SKM-1 (cell line): Measurements from ENCODE around the gene TAS1R3.

Experiments used
- DNase-seq: peaks from one replicate; lab custom pipeline; 2025; ENCODE audit not compliant: unreplicated experiment; lab: John Stamatoyannopoulos, UW

The TAS1R3 gene

DNA sequence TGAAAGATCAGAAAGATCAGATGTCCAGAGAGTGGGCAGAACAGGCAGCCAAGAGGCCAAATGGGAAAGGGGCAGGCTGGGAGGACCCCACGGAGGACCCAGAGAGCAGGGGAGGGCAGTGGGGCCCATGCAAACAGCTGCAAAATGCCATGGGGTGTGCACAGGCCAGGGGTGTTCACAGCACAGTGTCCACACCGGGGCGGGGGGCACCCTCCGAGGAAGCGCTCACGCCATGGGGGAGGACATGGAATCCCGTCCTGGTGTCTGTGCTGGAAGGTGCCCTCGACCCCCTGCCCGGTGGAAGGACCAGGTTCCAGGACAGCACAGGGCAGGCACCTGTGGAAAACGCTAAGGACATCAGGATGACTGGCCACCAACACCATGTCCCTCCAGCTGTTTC lies 8.1 kb upstream of the TAS1R3 start:
- no peak for DNase-seq

- DNase-seq, result no peak
These were observed 7.0 kb upstream of the TAS1R3 start for GRCh38 chr1:1324084-1324523.

- peak; percentile 64 for DNase-seq
These were observed 6.4 kb upstream of the TAS1R3 start, which contains the start of the genes CPTP and INTS11 for GRCh38 chr1:1324524-1325287. Gene CPTP (plus strand): TSS chr1:1324802. CDS start chr1:1326911, 2,109 bp downstream. Gene INTS11 (minus strand): TSS chr1:1324660. CDS start chr1:1324608, 52 bp downstream.

DNA sequence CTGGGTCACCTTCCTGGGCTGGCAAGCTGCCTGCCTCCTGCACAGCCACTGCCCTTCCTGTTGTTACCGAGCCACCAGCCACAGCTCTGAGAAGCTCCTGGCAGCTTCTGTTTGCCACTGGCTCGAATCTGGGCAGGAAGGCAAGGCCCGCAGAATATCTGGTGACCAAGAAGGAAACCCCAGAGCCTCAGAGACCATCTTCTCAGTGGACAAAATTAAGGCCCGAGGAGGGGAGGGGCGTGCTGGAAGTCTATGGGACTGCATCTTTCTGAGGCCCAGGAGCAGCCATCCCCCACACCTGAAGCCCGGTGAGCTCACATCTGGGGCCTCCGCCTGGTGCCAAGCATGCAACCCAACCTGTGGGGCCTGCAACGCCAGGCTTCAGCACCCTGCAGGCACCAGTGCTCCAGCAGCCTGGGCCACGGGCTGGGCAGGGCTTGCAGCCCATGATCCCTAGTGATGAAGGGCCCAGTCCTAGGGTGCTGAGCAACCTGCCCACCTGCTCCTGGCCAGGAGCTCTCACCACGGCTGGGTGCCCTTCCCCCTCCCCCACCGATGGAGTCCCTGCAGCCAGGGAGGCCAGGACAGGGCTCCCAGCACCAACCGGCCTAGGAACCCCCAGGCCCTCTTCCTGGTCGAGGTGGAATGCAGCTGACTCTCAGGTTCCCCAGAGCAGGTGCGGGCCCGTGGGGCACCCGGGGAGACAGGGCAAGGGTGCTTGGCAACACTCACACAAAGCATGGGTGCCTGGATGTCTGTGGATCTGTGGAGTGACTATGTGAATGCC lies 5.6 kb upstream of the TAS1R3 start:
- DNase-seq, result no peak

DNA sequence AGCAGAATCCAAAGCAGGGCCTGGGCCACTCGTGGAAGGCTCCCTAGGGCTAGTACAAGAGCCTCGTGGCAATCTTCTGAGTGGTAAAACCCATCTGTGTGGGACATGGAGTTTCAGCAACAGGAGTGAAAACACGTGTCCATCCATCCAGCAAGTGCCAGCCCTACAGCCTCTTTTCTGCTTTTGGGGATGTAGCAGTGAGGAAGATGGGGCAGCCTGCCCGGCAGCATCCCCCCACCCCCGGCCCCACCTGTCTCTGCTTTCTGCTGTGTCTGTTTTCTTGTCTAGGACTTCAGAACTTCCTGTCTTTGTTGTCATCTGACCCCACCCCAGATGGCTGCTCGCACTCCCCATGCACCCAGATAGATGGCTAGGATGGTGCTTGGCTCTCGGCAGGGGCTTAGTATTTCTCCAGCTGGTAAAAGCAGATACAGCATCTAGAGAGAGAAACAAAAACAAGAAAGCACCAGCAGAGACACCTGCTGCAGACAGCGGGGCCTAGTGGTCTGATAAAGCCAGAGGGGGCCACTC lies 4.9 kb upstream of the TAS1R3 start:
- no peak for DNase-seq

- no peak for DNase-seq
These were observed 3.8 kb upstream of the TAS1R3 start for GRCh38 chr1:1327291-1327690.

DNA sequence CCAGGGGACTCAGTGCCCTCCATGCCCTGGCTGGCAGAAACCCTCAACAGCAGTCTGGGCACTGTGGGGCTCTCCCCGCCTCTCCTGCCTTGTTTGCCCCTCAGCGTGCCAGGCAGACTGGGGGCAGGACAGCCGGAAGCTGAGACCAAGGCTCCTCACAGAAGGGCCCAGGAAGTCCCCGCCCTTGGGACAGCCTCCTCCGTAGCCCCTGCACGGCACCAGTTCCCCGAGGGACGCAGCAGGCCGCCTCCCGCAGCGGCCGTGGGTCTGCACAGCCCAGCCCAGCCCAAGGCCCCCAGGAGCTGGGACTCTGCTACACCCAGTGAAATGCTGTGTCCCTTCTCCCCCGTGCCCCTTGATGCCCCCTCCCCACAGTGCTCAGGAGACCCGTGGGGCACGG lies 2.8 kb upstream of the TAS1R3 start:
- DNase-seq, result no peak

- DNase-seq, result no peak
These were observed 1.5 kb upstream of the TAS1R3 start for GRCh38 chr1:1329304-1330210.

GRCh38 chr1:1330366-1331067 lies 563 bp upstream of the TAS1R3 start:
- no peak for DNase-seq

GRCh38 chr1:1332031-1332755 lies 1.1 kb downstream of the TAS1R3 start:
- no peak for DNase-seq

DNA sequence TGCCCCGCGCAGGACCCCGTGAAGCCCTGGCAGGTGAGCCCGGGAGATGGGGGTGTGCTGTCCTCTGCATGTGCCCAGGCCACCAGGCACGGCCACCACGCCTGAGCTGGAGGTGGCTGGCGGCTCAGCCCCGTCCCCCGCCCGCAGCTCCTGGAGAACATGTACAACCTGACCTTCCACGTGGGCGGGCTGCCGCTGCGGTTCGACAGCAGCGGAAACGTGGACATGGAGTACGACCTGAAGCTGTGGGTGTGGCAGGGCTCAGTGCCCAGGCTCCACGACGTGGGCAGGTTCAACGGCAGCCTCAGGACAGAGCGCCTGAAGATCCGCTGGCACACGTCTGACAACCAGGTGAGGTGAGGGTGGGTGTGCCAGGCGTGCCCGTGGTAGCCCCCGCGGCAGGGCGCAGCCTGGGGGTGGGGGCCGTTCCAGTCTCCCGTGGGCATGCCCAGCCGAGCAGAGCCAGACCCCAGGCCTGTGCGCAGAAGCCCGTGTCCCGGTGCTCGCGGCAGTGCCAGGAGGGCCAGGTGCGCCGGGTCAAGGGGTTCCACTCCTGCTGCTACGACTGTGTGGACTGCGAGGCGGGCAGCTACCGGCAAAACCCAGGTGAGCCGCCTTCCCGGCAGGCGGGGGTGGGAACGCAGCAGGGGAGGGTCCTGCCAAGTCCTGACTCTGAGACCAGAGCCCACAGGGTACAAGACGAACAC lies 1.8 kb downstream of the TAS1R3 start:
- no peak for DNase-seq

- DNase-seq, result no peak
These were observed 2.6 kb downstream of the TAS1R3 start for GRCh38 chr1:1333551-1334241.

DNA sequence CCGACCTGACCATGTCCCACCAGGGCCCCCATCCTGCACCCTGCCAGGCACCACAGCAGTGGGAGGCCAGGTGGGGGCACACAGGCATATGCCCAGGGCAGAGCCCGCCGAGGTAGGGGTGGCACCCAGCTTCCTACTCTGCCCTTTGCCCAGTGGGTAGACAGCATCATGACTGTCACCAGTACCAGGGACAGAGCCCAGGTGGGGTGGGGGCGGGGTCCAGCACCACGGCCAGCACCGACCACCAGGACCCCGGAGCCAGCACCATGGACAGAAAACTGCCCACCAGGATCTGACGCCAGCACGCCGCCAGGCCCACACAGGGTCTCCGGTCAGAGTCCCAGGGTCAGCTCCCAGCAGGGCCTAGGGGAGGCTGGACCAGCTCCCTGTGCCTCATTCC lies 3.8 kb downstream of the TAS1R3 start:
- no peak for DNase-seq

DNA sequence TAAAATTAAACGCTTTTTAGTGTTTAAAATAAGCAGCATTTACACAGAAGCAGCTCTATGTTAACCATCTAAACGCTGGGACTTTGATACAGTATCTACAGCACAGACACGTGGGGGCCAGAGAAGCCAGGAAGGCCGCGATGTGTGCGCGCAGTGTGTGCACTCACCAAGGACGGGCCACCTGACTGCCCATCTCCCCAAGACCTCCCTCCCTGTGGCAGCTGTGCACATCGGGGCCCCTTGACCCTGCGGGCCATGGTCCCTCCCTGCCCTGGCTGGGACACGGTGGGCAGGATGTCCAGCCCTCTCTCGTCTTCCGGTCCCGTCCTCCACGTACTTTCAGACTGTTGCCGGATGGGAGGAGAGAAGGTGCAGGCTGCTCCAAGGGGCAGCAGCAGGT lies 4.2 kb downstream of the TAS1R3 start:
- DNase-seq, result no peak

GRCh38 chr1:1335792-1336248 lies 4.7 kb downstream of the TAS1R3 start:
- no peak for DNase-seq

DNA sequence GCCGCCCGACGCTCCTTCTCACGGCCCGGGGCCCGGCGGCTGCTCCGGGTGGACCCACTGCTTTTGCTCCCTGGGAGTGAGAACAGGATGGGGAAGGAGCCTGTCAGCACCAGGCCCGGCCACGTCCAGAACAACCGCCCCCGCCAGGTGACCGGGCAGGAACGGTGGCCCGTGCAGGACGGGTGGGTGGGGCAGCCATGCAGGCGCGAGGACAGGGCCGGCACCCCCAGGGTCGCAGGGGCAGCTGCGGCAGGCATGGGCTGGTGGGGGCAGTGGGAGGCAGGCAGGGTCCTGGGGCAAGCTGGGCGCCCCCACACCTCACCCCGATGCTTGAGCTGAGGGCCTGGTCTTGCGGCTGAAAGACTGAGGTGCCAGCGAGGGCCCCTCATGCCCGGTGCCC lies 5.4 kb downstream of the TAS1R3 start:
- no peak for DNase-seq

GRCh38 chr1:1336931-1337792 lies 6.1 kb downstream of the TAS1R3 start:
- DNase-seq, result no peak
